A549 (cell line): ENCODE measurements around the gene RXFP3. TPM values are rescaled to one million over a fixed set of nuclear protein-coding genes. Genes with fewer than 3 reads are reported as not detected.

ENCODE experiments used
- ATAC-seq, 2 experiments: fragments of 200-7000 bp in 1 of 2; fragments of >200 bp in 1 of 2; cut with Nextera tagmentation in 1 of 2; cut with Tn5 transposase in 1 of 2; 3 replicates each; pipeline versions ENCODE4 v1.8.0 to v1.9.1; 2018 to 2020; ENCODE audit warnings: mild to moderate bottlenecking in 1 of 2, moderate library complexity in 1 of 2
- CTCF ChIA-PET: fragments of 300-600 bp; sonication (Branson Sonifier 250); formaldehyde crosslinking; extraction: SDS; loops from one replicate; lab custom pipeline; 2021; ENCODE audit warnings: antibody characterized with exemption, inconsistent platforms; lab: Yijun Ruan, JAX
- POLR2A ChIA-PET: fragments of 350-600 bp; formaldehyde crosslinking; extraction: SDS; loops from one replicate; lab custom pipeline; 2021; ENCODE audit warnings: antibody characterized with exemption, inconsistent platforms; lab: Yijun Ruan, JAX
- DNase-seq, 2 experiments: peaks; one replicate each; pipeline versions ENCODE4 v3.0.0 to v3.0.0-alpha.2; 2011 to 2016; ENCODE audit warnings: low read depth in 1 of 2, low spot score in 1 of 2
- FAIRE-seq: peaks from 2 replicates; lab custom pipeline; 2011; peaks lifted over from hg19 to GRCh38; lab: Jason Lieb, UNC
- H3K27ac ChIP-seq, 2 experiments: fragments of >200 bp; sonication (Bioruptor Twin); formaldehyde crosslinking; 3 replicates each; pipeline ENCODE4 v1.5.1; 2016 to 2017
- H3K4me1 ChIP-seq: fragments of >200 bp; sonication (Bioruptor Twin); formaldehyde crosslinking; 3 replicates; pipeline ENCODE4 v1.6.1; 2016
- H3K4me2 ChIP-seq: fragments of >200 bp; sonication (Bioruptor Twin); formaldehyde crosslinking; 3 replicates; pipeline ENCODE4 v1.6.1; 2016
- H3K4me3 ChIP-seq: fragments of >200 bp; sonication (Bioruptor Twin); formaldehyde crosslinking; 3 replicates; pipeline ENCODE4 v1.5.1; 2016
- H3K9me3 ChIP-seq: fragments of >200 bp; sonication (Bioruptor Twin); formaldehyde crosslinking; 3 replicates; pipeline ENCODE4 v1.6.1; 2016
- BCL3 ChIP-seq: fragments of >200 bp; sonication (Bioruptor Twin); formaldehyde crosslinking; IDR thresholded peaks from 3 replicates; pipeline ENCODE4 v1.6.1; 2016
- BHLHE40 ChIP-seq: IDR thresholded peaks from 2 replicates; pipeline ENCODE4 v1.6.1; 2012; ENCODE audit warnings: low read depth, low read length, inconsistent platforms
- CBX2 ChIP-seq: fragments of 200-600 bp; sonication (generic); IDR thresholded peaks from 2 replicates; pipeline ENCODE4 v1.6.1; 2016; ENCODE audit warnings: low read depth, mild to moderate bottlenecking, borderline replicate concordance
- CBX8 ChIP-seq: fragments of 200-600 bp; sonication (generic); IDR thresholded peaks from 2 replicates; pipeline ENCODE4 v1.6.1; 2016
- CEBPB ChIP-seq, 2 experiments: fragments of >200 bp in 1 of 2; sonication (Bioruptor Twin) in 1 of 2; formaldehyde crosslinking in 1 of 2; IDR thresholded peaks; 2 replicates each; pipeline ENCODE4 v1.6.1; 2012 to 2016
- CTCF ChIP-seq: fragments of >200 bp; sonication (Bioruptor Twin); formaldehyde crosslinking; IDR thresholded peaks from 3 replicates; pipeline ENCODE4 v1.5.1; 2016
- EHF ChIP-seq: fragments of 250-450 bp; sonication (Bioruptor Pico); IDR thresholded peaks from 2 replicates; pipeline ENCODE4 v1.5.0; 2020; ENCODE audit warnings: mild to moderate bottlenecking
- EHMT2 ChIP-seq: fragments of 200-600 bp; sonication (generic); IDR thresholded peaks from 2 replicates; pipeline ENCODE4 v1.6.1; 2016; ENCODE audit warnings: antibody characterized with exemption, low read depth, mild to moderate bottlenecking, moderate library complexity
- ELK1 ChIP-seq: fragments of 150-350 bp; IDR thresholded peaks from 2 replicates; pipeline ENCODE4 v1.6.1; 2014; ENCODE audit warnings: low read depth, mild to moderate bottlenecking, low read length
- HDAC2 ChIP-seq: fragments of 200-600 bp; sonication (generic); IDR thresholded peaks from 2 replicates; pipeline ENCODE4 v1.6.1; 2016
- HEYL ChIP-seq: fragments of 250-450 bp; sonication (Bioruptor Pico); IDR thresholded peaks from 2 replicates; pipeline ENCODE4 v1.8.0; 2021; ENCODE audit warnings: mild to moderate bottlenecking, moderate library complexity
- HMGXB4 ChIP-seq: fragments of 250-450 bp; sonication (Bioruptor Pico); IDR thresholded peaks from 2 replicates; pipeline ENCODE4 v1.5.0; 2021; ENCODE audit warnings: mild to moderate bottlenecking, moderate library complexity, borderline replicate concordance
- HOXA7 ChIP-seq: fragments of 250-450 bp; sonication (Bioruptor Pico); IDR thresholded peaks from 2 replicates; pipeline ENCODE4 v1.5.0; 2020; ENCODE audit warnings: mild to moderate bottlenecking, moderate library complexity
- HOXB13 ChIP-seq: fragments of 250-450 bp; sonication (Bioruptor Pico); IDR thresholded peaks from 2 replicates; pipeline ENCODE4 v1.5.0; 2020; ENCODE audit warnings: low read depth, mild to moderate bottlenecking, moderate library complexity
- HOXB5 ChIP-seq: fragments of 250-450 bp; sonication (Bioruptor Pico); IDR thresholded peaks from 2 replicates; pipeline ENCODE4 v1.5.0; 2020; ENCODE audit warnings: mild to moderate bottlenecking, moderate library complexity
- NFE2L2 ChIP-seq: fragments of 150-350 bp; conservative IDR thresholded peaks from 2 replicates; pipeline ENCODE4 v1.6.1; 2014; ENCODE audit warnings: low read length
- NPAS2 ChIP-seq: fragments of 250-450 bp; sonication (Bioruptor Pico); IDR thresholded peaks from 2 replicates; pipeline ENCODE4 v1.8.0; 2022; ENCODE audit warnings: mild to moderate bottlenecking, moderate library complexity, borderline replicate concordance
- PHF8 ChIP-seq: fragments of 200-600 bp; sonication (generic); IDR thresholded peaks from 2 replicates; pipeline ENCODE4 v1.6.1; 2016; ENCODE audit warnings: low read depth, mild to moderate bottlenecking, antibody characterized with exemption, moderate library complexity, borderline replicate concordance
- POLR2AphosphoS2 ChIP-seq: conservative IDR thresholded peaks from 2 replicates; pipeline ENCODE4 v1.6.1; 2012; ENCODE audit warnings: low read length, improper control_type of control experiment, inconsistent platforms
- RCOR1 ChIP-seq: fragments of 150-350 bp; IDR thresholded peaks from 2 replicates; pipeline ENCODE4 v1.6.1; 2014; ENCODE audit warnings: antibody characterized with exemption, low read length, low read depth
- RFX5 ChIP-seq: fragments of 450-650 bp; IDR thresholded peaks from 2 replicates; pipeline ENCODE4 v1.7.1; 2014; ENCODE audit warnings: antibody characterized with exemption, mild to moderate bottlenecking, moderate library complexity
- RNF2 ChIP-seq: fragments of 200-600 bp; sonication (generic); IDR thresholded peaks from 2 replicates; pipeline ENCODE4 v1.6.1; 2016; ENCODE audit warnings: low read depth, mild to moderate bottlenecking, antibody characterized with exemption, moderate library complexity, borderline replicate concordance
- SMC3 ChIP-seq: fragments of >200 bp; sonication (Bioruptor Twin); formaldehyde crosslinking; IDR thresholded peaks from 3 replicates; pipeline ENCODE4 v1.6.1; 2018; ENCODE audit warnings: inconsistent platforms
- TFCP2L1 ChIP-seq: fragments of 250-450 bp; sonication (Bioruptor Pico); IDR thresholded peaks from 2 replicates; pipeline ENCODE4 v1.5.0; 2021; ENCODE audit warnings: mild to moderate bottlenecking
- TP53 ChIP-seq: fragments of 250-450 bp; sonication (Bioruptor Pico); IDR thresholded peaks from 2 replicates; pipeline ENCODE4 v1.5.0; 2021; ENCODE audit warnings: mild to moderate bottlenecking, moderate library complexity
- USF2 ChIP-seq: fragments of 450-650 bp; IDR thresholded peaks from 2 replicates; pipeline ENCODE4 v1.6.1; 2014; ENCODE audit warnings: antibody characterized with exemption
- ZSCAN20 ChIP-seq: fragments of 250-450 bp; sonication (Bioruptor Pico); IDR thresholded peaks from 2 replicates; pipeline ENCODE4 v1.8.0; 2022; ENCODE audit warnings: mild to moderate bottlenecking, moderate library complexity
- WGBS: methylation state at CpG from one replicate; pipeline ENCODE4 v1.1.6; 2017; ENCODE audit errors: missing lambda C conversion rate; 5-methylcytosine and 5-hydroxymethylcytosine counted together
- polyA plus RNA-seq, 4 experiments: library from polyadenylated mRNA; depleted of rRNA in 3 of 4; stranded (reverse); fragments of >200 nt; fragmentation: RNase III in 1 of 4; extraction: RNeasy Plus Mini Kit Qiagen cat#74134 plus additional on column Dnase treatment in 1 of 4; gene quantifications; 2 replicates in 3 of 4; 3 replicates in 1 of 4; pipeline ENCODE4 v1.2.3, GENCODE V29; 2011 to 2017

The RXFP3 gene
- polyA plus RNA-seq, 2 of the 4 experiments (the other 2 are of a cell fraction) = not detected

GRCh38 chr5:33966805-33967204 lies 30.6 kb downstream of the RXFP3 start:
- DNase-seq = no peak
- ATAC-seq = no peak
- Histone ChIP-seq H3K4me2 (no peak overlapping the region), H3K4me1 (no peaks in the 10 kb centered on the region)
- POLR2A ChIA-PET = no interaction called here
- TF ChIP-seq TFCP2L1 (no peak), RFX5 (no peak), CBX2 (no peak), NFE2L2 (no peak), PHF8 (no peak), USF2 (no peak), NPAS2 (CRISPR knock-in tag) (no peak), CEBPB (IDR thresholded peaks at IDR 0.05) (no peak), HDAC2 (no peak), TP53 (CRISPR knock-in tag) (no peak), HOXA7 (no peak), HOXB5 (CRISPR knock-in tag) (no peak), HOXB13 (CRISPR knock-in tag) (no peak), RNF2 (no peak), HMGXB4 (no peak), BHLHE40 (no peak), CBX8 (no peak), EHF (CRISPR knock-in tag) (no peak)
- TF ChIP-seq, all 56 proteins: peak for 0
- CTCF ChIA-PET = interaction anchor here (1.2 to 1.9 kb wide), 3 partner anchors 26 to 531 kb away, joined by 3 to 6 read pairs (median 6); no protein-coding TSS in a partner anchor
- no peak overlapping the region for H3K4me3 ChIP-seq
- H3K27ac ChIP-seq = no peak overlapping the region
- 15% methylated on average over 2 of the region's 2 CpGs for WGBS
- no peaks in the 10 kb centered on the region for H3K9me3 ChIP-seq
- FAIRE-seq = no peak

- no peak for FAIRE-seq
- WGBS = 70% methylated on average over 3 of the region's 3 CpGs
- ChIA-PET POLR2A (no interaction called here), CTCF (interaction anchor here (1.0 to 3.6 kb wide), 11 partner anchors 7 to 534 kb away, joined by 3 to 37 read pairs (median 8); no protein-coding TSS in a partner anchor)
- Histone ChIP-seq H3K4me2 (no peak overlapping the region), H3K4me1 (no peaks in the 10 kb centered on the region), H3K9me3 (no peaks in the 10 kb centered on the region), H3K27ac (no peak overlapping the region), H3K4me3 (no peak overlapping the region)
- no peak for ATAC-seq
- TF ChIP-seq HEYL (no peak), TP53 (CRISPR knock-in tag) (no peak), ZSCAN20 (CRISPR knock-in tag) (no peak), HOXB13 (CRISPR knock-in tag) (no peak), ELK1 (no peak), POLR2AphosphoS2 (no peak), BCL3 (no peak), NPAS2 (CRISPR knock-in tag) (no peak), SMC3 (no peak), HOXA7 (no peak), RCOR1 (no peak), EHF (CRISPR knock-in tag) (no peak), CTCF (no peak), HOXB5 (CRISPR knock-in tag) (no peak), CBX8 (no peak), EHMT2 (no peak)
- DNase-seq = no peak
Observed at GRCh38 chr5:33968211-33969005, 32.2 kb downstream of the RXFP3 start.
